Naive thymus-derived CD8-positive, alpha-beta T cell (primary cell): ENCODE results near the gene SLC9B2. TPM values are rescaled to one million over a fixed set of nuclear protein-coding genes. Genes with fewer than 3 reads are reported as not detected.
"Not testable (repeated sequence)": the region's sequence is repeated elsewhere in the genome, so short reads cannot be mapped to it uniquely, and the experiment has no call there.

Experiments
- ATAC-seq, 2 donors: fragments of 150-1000 bp; cut with Tn5 transposase in 1 of 2; sonication (Bioruptor Pico), chemical (Tn5 transposase) in 1 of 2; 1 replicate in 1 of 2; 2 replicates in 1 of 2; pipeline ENCODE4 v1.10.0; 2021; ENCODE audit warnings: mild to moderate bottlenecking in 2 of 2, moderate library complexity in 2 of 2
- POLR2A ChIA-PET: fragments of 350-600 bp; sonication (Branson Sonifier 250); formaldehyde crosslinking; loops from one replicate; lab custom pipeline; 2021; ENCODE audit warnings: antibody characterized with exemption; lab: Charles Lee
- DNase-seq, 10 donors: peaks; one replicate each; pipeline versions ENCODE4 v3.0.0 to v3.0.0-alpha.2; 2020 to 2022
- H3K27ac Mint-ChIP-seq, 10 donors: one replicate each; pipeline ENCODE4 v1.8.0; 2020 to 2022; ENCODE audit warnings: mild to moderate bottlenecking in 10 of 10, mixed read lengths in 10 of 10, moderate library complexity in 4 of 10, inconsistent platforms in 1 of 10
- H3K27me3 Mint-ChIP-seq, 5 donors: one replicate each; pipeline ENCODE4 v1.8.0; 2021 to 2022; ENCODE audit warnings: mixed read lengths in 5 of 5
- H3K36me3 Mint-ChIP-seq, 3 donors: one replicate each; pipeline ENCODE4 v1.8.0; 2020 to 2022; ENCODE audit warnings: mixed read lengths in 3 of 3, mild to moderate bottlenecking in 2 of 3, inconsistent platforms in 1 of 3
- H3K4me1 Mint-ChIP-seq, 4 donors: one replicate each; pipeline ENCODE4 v1.8.0; 2021 to 2022; ENCODE audit warnings: mixed read lengths in 4 of 4
- H3K4me3 Mint-ChIP-seq, 10 donors: one replicate each; pipeline ENCODE4 v1.8.0; 2020 to 2022; ENCODE audit warnings: mild to moderate bottlenecking in 10 of 10, mixed read lengths in 10 of 10, moderate library complexity in 6 of 10, inconsistent platforms in 1 of 10
- H3K9me3 Mint-ChIP-seq, 9 donors: one replicate each; pipeline ENCODE4 v1.8.0; 2020 to 2022; ENCODE audit warnings: mixed read lengths in 9 of 9, mild to moderate bottlenecking in 3 of 9, inconsistent platforms in 1 of 9, moderate library complexity in 1 of 9
- polyA plus RNA-seq, 3 donors: library from polyadenylated mRNA; unstranded; fragments of 300-500 nt; fragmentation: Illumina TruSeq; gene quantifications; one replicate each; pipeline ENCODE4 v1.2.3, GENCODE V29; 2021
- total RNA-seq, 8 experiments: library from RNA in 2 of 8; stranded (reverse) in 2 of 8; gene quantifications; one replicate each; pipeline ENCODE4 v1.2.3 and lab custom pipeline; 2021 to 2026

The SLC9B2 gene
- total and polyA plus RNA-seq, 5 experiments from 2014 or later: 13.8 to 24.9 (median 15.1) TPM

DNA sequence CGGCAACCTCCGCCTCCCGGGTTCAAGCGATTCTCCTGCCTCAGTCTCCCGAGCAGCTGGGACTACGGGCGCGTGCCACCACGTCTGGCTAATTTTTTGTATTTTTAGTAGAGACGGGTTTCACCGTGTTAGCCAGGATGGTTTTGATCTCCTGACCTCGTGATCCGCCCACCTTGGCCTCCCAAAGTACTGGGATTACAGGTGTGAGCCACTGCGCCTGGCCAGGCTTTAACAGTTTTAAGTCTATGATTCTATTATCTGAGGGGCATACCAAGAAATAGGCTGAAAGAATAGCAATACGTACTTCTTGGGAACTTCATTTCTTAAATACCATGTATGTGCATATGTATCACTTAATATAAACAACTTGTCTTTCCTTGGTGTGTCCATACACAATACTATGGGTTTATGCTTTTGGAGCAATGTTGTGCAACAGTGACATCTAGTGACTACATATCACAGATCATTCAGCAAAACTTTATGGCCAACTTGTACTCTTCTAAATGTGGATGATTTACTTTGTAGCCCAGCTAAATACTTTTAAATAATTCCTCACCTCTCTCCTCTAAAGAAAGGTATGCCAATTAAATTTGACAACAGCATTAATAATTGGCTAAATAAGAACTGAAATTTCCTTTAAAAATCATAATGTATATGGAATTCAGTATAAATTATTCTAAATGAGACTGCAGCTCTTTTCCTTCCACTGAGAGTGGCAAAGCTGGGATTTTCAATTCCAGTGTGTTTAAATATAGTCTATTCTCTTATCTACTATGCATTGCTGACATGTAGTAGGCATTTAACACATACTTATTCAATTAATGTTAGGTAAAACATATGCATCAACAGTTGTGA lies 67.5 kb downstream of the SLC9B2 start:
- H3K27me3 Mint-ChIP-seq: no peaks in the 10 kb centered on the region
- POLR2A ChIA-PET: interaction anchor here (0.5 to 1.2 kb wide), 3 partner anchors 9 to 577 kb away, joined by 3 to 5 read pairs (median 3); no protein-coding TSS in a partner anchor
- no peak overlapping the region for H3K4me3 Mint-ChIP-seq
- H3K4me1 Mint-ChIP-seq: peaks cover 0 to 3% (median 0%) of the 10 kb centered on the region in 4 donors
- H3K36me3 Mint-ChIP-seq: no peaks in the 10 kb centered on the region
- no peak overlapping the region for H3K27ac Mint-ChIP-seq
- no peaks in the 10 kb centered on the region for H3K9me3 Mint-ChIP-seq
- ATAC-seq: peak; percentile 87 to 90
- DNase-seq: peak in 6 of 10 donors; percentile 21 to 65 (median 48)

GRCh38 chr4:103002551-103002950 lies 74.0 kb downstream of the SLC9B2 start:
- no peaks in the 10 kb centered on the region for H3K4me1 Mint-ChIP-seq
- DNase-seq (no peak), ATAC-seq (no peak)
- no peak overlapping the region for H3K27ac Mint-ChIP-seq
- peaks cover 0 to 18% (median 8%) of the 10 kb centered on the region in 3 donors for H3K36me3 Mint-ChIP-seq
- POLR2A ChIA-PET: no interaction called here
- peaks cover 0 to 8% (median 0%) of the 10 kb centered on the region in 9 donors for H3K9me3 Mint-ChIP-seq
- H3K4me3 Mint-ChIP-seq: no peak overlapping the region
- H3K27me3 Mint-ChIP-seq: no peaks in the 10 kb centered on the region

DNA sequence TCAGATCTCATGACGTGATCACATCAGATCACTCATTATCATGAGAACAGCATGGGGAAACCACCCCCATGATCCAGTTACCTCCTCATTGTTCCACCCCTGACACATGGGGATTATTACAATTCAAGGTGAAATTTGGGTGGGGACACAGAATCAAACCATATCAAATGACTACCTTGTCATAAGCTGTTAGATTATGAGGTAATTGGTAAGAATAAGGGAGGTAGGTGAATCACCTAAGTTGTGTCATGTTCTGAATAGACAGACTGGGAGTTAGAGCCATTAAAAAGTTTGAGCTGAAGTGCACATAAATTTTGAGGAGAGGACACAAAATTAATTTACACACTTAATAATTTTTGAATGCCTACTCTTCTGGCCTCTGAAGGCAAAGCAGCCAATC lies 81.8 kb downstream of the SLC9B2 start:
- H3K4me1 Mint-ChIP-seq: no peaks in the 10 kb centered on the region
- H3K36me3 Mint-ChIP-seq: peaks cover 9 to 27% (median 11%) of the 10 kb centered on the region in 3 donors
- no peaks in the 10 kb centered on the region for H3K27me3 Mint-ChIP-seq
- POLR2A ChIA-PET: no interaction called here
- H3K27ac Mint-ChIP-seq: no peak overlapping the region
- H3K9me3 Mint-ChIP-seq: peaks cover 0 to 13% (median 9%) of the 10 kb centered on the region in 9 donors
- no peak overlapping the region for H3K4me3 Mint-ChIP-seq
- DNase-seq: no peak
- no peak for ATAC-seq

DNA sequence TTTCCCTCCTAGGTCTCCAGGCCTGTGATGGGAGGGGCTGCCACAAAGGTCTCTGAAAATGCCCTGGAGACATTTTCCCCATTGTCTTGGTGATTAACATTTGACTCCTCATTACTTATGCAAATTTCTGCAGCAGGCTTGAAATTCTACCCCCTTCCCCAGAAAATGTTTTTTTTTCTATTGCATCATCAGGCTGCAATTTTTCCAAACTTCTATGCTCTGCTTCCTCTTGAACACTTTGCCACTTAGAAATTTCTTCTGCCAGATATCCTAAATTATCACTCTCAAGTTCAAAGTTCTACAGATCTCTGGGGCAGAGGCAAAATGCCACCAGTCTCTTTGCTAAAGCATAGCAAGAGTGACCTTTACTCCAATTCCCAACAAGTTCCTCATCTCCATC lies 82.6 kb downstream of the SLC9B2 start:
- ATAC-seq, H3K4me3 Mint-ChIP-seq, H3K27ac Mint-ChIP-seq, POLR2A ChIA-PET, H3K27me3 Mint-ChIP-seq, H3K4me1 Mint-ChIP-seq, DNase-seq: not testable (repeated sequence)
- peaks cover 0 to 13% (median 9%) of the 10 kb centered on the region in 9 donors for H3K9me3 Mint-ChIP-seq
- peaks cover 9 to 33% (median 13%) of the 10 kb centered on the region in 3 donors for H3K36me3 Mint-ChIP-seq

- Mint-ChIP-seq H3K4me3 (no peak overlapping the region), H3K4me1 (no peaks in the 10 kb centered on the region), H3K9me3 (peaks cover 0 to 8% (median 0%) of the 10 kb centered on the region in 9 donors), H3K27me3 (no peaks in the 10 kb centered on the region), H3K27ac (peak overlapping the region in 1 of 10 donors; percentile 34), H3K36me3 (peaks cover 0 to 38% (median 23%) of the 10 kb centered on the region in 3 donors)
- DNase-seq (no peak), ATAC-seq (no peak)
- POLR2A ChIA-PET: no interaction called here
Observed at GRCh38 chr4:102988429-102989020, 88.0 kb downstream of the SLC9B2 start.

DNA sequence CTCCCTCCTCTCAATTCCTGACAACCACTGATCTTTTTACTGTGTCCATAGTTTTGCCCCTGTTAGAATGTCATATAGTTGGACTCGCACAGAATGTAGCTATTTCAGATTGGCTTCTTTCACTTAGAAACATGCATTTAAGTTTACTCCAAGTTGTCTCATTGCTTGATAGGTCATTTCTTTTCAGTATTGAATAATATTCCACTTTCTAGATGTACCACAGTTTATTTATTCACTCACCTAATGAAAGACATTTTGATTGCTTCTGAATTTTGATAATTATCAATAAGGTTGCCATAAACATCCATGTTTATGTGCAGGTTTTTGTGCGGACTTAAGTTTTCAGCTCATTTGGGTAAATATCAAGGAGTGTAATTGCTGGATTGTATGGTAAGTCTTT lies 95.6 kb downstream of the SLC9B2 start:
- H3K27ac Mint-ChIP-seq: no peak overlapping the region
- peaks cover 0 to 35% (median 16%) of the 10 kb centered on the region in 9 donors for H3K9me3 Mint-ChIP-seq
- no peaks in the 10 kb centered on the region for H3K27me3 Mint-ChIP-seq
- ATAC-seq: no peak
- H3K4me1 Mint-ChIP-seq: no peaks in the 10 kb centered on the region
- no peak for DNase-seq
- H3K4me3 Mint-ChIP-seq: no peak overlapping the region
- POLR2A ChIA-PET: no interaction called here
- peaks cover 3 to 31% (median 14%) of the 10 kb centered on the region in 3 donors for H3K36me3 Mint-ChIP-seq

Other genes starting within 250 kb of the SLC9B2 start
- 100 to 1,000 TPM; 385 to 400 TPM for gene UBE2D3, start 249.2 kb downstream of the SLC9B2 start, total RNA-seq
- 100 to 1,000 TPM; 415 to 475 (median 426) TPM for gene UBE2D3, start 249.2 kb downstream of the SLC9B2 start, polyA plus RNA-seq
- gene CISD2, start 207.8 kb downstream of the SLC9B2 start, total RNA-seq: 10 to 100 TPM; 13.7 to 14.0 TPM
- 10 to 100 TPM; 20.2 to 30.5 (median 24.6) TPM for gene CISD2, start 207.8 kb downstream of the SLC9B2 start, polyA plus RNA-seq
- 1 to 10 TPM; 6.4 to 7.3 TPM for gene SLC9B1, start 57.1 kb downstream of the SLC9B2 start, total RNA-seq
- gene SLC9B1, start 57.1 kb downstream of the SLC9B2 start, polyA plus RNA-seq: 1 to 10 TPM; 1.7 to 3.7 (median 1.9) TPM
- 10 to 100 TPM; 17.5 to 20.0 TPM for gene BDH2, start 23.1 kb upstream of the SLC9B2 start, total RNA-seq
- gene BDH2, start 23.1 kb upstream of the SLC9B2 start, polyA plus RNA-seq: 10 to 100 TPM; 26.3 to 36.9 (median 29.1) TPM
- under 1 TPM; 0.44 to 0.62 TPM for gene CENPE, start 121.6 kb upstream of the SLC9B2 start, total RNA-seq
- gene CENPE, start 121.6 kb upstream of the SLC9B2 start, polyA plus RNA-seq: under 1 TPM in 1 of 3 donors, not detected in 2; 0.14 TPM